T1000 (cell line): ENCODE results near the gene PRAMEF15.
"Not testable (repeated sequence)": the region's sequence is repeated elsewhere in the genome, so short reads cannot be mapped to it uniquely, and the experiment has no call there.

Experiments used
- DNase-seq: peaks from one replicate; lab custom pipeline; 2025; ENCODE audit warnings: mixed read lengths; lab: John Stamatoyannopoulos, UW

Gene PRAMEF15

DNA sequence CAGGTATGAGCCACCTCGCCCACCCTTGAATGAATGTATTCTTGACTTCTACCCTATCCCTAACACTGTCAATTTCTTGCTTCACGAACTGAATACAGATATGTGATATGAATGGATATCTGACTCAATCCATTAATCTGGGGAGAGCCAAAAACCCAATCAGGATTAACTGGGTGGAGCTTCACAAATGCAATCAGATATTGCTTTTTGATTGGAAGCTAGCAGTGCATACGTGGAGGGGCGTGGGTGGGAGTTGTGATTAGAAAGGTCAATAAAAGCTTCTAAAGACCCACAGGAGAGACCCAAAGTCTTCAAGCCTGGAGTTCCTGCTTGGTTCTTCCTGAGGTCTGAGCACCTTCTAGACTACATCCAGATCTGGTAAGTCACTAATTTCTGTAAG, at the start of gene PRAMEF15:
TSS of gene PRAMEF15 (plus strand) at position 301 of the 400 bp plus-strand sequence. CDS start 2,827 bp downstream, outside the sequence.
- not testable (repeated sequence) for DNase-seq

DNA sequence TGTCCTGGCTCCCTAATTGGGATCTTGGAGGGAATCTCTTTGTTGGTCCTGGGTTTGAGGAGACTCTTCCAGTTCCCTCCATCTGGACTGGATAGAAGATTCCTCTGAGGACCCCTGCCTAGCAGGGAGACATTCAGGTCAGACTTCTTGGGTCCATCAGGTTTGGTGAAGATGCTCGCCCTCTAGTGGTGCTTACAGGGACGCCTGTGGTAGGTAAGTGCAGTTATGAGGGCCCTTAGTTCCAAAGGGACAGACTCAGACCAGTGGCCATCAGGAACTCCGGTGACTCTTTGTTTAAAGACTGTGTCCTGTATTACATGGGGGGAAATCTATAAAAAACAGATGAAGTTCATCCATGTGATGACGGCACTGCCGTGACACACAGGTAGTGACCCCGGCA, 38.4 kb upstream of the PRAMEF15 start:
- not testable (repeated sequence) for DNase-seq

DNA sequence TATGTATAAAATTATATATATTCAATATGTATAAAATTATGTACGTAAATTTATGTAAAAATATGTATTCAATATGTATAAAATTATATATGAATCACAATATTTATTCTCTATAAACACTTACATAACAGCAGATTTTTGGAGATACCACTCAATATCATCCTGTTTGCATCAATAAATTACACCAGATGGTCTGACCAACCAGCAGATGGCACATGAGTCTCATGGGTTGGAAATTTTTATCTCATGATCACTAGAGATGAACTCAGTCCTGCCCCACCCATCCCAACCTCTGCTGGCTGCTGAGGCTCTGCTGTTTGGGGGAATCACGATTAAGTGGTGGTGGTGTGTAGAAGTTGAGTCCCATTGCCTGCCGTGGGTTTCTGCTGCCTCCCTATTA, 35.8 kb upstream of the PRAMEF15 start:
- DNase-seq = not testable (repeated sequence)

DNA sequence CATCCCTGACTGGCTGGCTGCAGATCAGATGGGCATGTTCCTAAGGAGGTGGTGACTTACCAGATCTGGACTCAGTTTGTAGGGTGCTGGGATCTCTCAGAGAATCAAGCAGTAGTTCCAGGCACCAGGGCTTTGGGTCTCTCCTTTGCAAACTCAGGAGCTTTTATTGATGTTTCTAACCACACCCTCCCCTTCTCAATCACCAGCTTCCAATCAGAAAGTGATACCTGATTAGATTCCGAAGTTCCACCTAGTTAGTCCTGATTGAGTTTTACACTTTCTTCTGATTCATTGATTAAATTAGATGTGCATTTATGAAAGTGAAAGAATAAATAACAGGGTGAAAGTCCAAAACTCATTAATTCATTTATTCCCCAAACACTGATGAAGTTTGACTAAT, 30.3 kb upstream of the PRAMEF15 start, which contains the start of gene PRAMEF8:
TSS of gene PRAMEF8 (minus strand) at position 101 of the 400 bp plus-strand sequence. CDS start 1,046 bp downstream, outside the sequence.
- DNase-seq = not testable (repeated sequence)

DNA sequence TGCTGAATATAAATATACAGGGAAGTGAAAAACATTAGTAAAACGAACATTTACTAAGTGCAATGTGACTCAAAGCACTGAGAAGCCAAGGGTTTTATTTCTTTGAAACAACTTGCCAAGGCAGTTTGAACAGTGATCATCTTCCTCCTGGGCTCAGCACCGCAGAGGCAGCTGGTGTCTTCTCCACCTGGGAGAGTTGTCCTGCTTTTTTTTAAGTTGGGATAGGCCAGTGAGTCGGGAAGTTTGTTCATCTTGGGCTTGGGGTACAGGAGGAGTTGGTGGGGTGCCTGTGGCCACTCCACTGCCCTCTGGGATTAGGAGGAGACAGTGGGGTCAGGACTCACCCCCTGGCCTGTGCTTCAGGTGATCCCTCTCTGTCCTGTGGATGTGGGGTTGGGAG, 26.4 kb upstream of the PRAMEF15 start:
- DNase-seq = not testable (repeated sequence)

DNA sequence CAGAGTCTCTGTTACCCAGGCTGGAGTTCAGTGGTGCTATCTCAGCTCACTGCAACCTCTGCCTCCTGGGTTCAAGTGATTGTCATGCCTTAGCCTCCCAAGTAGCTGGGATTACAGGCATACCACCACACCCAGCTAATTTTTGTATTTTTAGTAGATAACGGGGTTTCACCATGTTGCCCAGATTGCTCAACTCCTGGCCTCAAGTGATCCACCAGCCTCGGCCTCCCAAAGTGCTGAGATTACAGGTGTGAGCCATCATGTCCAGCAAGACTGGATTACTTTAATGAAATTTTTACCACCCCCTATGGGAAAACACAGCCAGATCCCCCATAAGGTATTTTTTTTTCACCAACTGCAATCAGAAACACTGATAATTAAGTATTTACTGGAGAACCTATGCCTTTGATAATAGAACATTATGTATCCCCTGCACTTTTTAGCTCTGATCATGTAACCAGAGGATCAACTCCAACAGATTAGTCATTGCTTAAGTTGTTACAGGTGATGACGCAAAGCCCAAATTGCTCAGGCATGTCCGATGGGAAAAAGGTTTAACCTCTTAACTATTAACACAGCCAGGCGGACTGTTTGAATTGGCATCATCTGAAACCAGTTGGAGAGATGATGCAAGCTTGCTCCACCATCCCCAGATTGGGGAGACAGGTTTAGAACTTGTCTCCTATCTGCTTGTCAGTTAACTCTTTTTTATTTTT, 18.0 kb upstream of the PRAMEF15 start:
- not testable (repeated sequence) for DNase-seq

DNA sequence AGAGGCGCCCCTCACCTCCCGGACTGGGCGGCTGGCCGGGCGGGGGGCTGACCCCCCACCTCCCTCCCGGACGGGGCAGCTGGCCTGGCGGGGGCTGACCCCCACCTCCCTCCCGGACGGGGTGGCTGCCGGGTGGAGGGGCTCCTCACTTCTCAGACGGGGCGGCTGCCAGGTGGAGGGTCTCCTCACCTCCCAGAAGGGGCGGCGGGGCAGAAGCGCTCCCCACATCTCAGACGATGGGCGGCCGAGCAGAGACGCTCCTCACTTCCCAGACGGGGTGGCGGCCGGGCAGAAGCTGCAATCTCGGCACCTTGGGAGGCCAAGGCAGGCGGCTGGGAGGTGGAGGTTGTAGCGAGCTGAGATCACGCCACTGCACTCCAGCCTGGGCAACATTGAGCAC, 16.7 kb upstream of the PRAMEF15 start:
- DNase-seq = not testable (repeated sequence)

DNA sequence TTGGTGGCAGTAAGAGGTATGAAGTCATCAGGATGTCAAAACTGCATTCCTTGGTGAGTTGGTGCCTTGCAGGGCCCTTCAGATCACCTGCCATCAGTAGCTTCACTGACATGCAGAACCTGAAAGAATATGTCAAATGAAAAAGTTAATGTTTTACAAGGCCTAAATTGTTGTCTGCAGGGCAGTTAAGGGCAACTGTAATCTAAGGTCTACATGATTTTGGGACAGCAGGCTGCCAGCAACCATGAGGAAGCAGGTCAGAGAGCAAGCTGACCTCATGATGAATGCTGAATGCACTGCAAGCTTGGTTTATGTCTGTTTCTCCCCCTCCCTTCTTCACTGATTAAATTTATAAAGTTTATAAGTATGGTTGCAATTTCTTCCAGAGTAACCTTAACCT, 13.2 kb upstream of the PRAMEF15 start:
- DNase-seq = not testable (repeated sequence)

DNA sequence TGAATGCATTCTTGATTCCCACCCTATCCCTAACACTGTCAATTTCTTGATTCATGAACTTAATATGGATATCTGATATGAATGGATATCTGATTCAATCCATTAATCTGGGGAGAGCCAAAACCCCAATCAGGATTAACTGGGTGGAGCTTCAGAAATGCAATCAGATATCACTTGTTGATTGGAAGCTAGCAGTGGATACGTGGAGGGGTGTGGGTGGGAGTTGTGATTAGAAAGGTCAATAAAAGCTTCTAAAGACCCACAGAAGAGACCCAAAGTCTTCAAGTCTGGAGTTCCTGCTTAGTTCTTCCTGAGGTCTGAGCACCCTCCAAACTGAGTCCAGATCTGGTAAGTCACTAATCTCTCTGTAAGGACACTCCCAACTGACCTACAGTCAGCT, 12.1 kb upstream of the PRAMEF15 start, which contains the start of gene PRAMEF33:
TSS of gene PRAMEF33 (plus strand) at position 301 of the 400 bp plus-strand sequence. CDS start 2,416 bp downstream, outside the sequence.
- DNase-seq = not testable (repeated sequence)

DNA sequence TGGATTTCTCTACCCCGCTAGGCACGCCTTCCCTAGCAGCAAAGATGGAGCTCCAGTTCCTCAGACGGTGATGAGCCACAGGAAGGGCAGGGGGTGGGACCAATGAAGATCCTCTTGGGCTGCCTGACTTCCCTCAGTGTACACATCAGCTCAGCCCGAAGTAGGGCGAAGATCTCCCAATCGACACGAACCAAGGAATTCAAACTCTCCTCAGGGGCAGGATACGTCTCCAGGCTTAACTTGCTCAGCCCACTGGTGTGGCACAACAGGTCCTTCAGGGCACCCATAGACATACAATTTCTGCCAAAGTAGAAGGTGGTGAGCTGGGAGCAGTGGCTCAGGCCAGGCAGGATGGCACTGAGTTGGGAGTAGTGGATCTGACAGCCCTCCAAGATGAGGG, 27.1 kb downstream of the PRAMEF15 start:
- DNase-seq = not testable (repeated sequence)

DNA sequence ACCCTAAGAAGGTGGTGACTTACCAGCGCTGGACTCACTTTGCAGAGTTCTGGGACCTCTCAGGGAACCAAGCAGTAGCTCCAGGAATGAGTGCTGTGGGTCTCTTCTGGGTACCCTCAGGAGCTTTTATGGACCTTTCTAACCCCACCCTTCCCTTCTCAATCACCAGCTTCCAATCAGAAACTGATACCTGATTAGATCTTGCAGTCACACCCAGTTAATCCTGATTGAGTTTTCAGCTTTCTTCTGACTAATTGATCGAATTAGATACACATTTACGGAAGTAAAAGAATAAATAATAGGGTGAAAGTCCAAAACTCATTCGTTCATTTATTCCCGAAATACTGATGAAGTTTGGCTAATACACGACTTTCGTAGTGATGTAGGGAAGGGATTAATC, 31.7 kb downstream of the PRAMEF15 start, which contains the start of gene PRAMEF14:
TSS of gene PRAMEF14 (minus strand) at position 101 of the 400 bp plus-strand sequence. CDS start 1,820 bp downstream, outside the sequence.
- DNase-seq = not testable (repeated sequence)

DNA sequence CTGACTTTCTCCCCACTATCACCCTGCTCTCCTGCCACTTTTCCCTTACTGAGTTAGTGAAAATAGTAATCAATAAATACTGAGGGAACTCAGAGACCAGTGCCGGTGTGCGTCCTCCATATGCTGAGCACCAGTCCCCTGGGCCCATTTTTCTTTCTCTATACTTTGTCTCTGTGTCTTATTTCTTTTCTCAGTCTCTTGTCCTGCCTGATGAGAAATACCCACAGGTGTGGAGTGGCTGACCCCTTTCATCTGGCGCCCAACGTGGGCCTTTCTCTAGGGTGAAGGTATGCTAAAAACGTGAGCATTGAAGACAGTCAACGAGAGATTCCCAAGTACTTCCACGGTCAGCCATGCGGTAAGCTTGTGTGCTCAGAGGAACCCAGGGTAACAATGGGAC, 38.1 kb downstream of the PRAMEF15 start:
- DNase-seq = not testable (repeated sequence)

DNA sequence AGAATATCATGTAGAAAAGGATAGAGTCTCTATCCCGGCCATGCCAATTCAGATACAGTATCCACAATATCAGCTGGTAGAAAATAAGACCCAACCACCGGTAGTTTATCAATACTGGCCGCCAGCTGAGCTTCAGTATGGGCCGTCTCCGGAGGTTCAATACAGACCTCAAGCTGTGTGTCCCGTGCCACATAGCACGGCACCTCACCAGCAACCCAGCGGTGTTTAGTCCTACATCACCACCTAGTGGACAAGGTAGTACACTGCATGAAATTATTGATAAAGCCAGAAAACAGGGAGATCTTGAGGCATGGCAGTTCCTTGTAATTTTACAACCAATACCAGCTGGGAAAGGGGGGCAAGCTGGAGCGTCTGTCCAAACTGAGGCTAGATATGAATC, 39.1 kb downstream of the PRAMEF15 start:
- DNase-seq = not testable (repeated sequence)

DNA sequence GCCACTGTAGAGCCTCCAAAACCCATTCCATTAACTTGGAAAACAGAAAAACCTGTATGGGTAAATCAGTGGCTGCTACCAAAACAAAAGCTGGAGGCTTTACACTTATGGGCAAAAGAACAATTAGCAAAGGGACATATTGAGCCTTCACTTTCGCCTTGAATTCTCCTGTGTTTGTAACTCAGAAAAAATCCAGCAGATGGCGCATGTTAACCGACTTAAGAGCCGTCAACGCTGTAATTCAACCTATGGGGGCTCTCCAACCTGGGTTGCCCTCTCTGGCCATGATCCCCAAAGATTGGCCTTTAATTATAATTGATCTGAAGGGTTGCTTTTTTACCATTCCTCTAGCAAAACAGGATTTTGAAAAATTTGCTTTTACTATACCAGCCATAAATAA, 41.4 kb downstream of the PRAMEF15 start:
- DNase-seq = not testable (repeated sequence)

DNA sequence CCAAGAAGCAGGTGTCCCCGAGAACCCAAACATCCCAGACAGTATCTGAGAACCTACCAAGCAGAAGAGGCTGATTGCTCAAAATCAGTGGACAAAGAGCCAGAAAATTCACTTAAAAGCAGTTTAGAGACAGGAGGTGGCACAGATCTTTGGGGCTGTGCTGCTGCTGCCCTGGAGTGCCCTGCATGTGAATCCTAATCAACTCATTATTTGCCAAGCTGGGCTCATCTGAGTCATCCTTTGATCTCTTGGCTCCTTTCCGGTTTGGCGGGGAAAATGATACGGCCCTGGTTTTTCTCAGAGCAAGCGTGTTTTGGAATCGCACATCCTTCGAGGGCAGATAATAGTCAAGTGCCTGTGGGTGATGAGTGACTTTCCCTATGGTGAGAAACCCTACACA, 47.0 kb downstream of the PRAMEF15 start:
- DNase-seq = not testable (repeated sequence)

DNA sequence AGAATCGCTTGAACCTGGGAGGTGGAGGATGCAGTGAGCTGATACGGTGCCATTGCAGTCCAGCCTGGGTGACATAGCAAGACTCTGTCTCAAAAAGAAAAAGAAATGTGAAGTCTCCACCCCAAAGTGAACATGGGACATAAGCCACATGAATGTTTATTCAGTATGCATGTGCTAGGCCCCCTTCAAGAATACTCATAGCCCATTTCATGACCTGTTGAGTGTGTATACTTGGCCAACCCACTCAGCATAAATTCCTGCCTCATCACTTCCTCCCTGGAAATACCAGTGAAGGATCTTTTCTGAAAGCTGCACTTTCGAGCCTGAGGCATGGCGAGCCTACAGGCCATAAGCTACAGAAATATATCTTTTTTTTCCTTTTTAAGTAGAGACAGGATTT, 49.5 kb downstream of the PRAMEF15 start:
- not testable (repeated sequence) for DNase-seq

DNA sequence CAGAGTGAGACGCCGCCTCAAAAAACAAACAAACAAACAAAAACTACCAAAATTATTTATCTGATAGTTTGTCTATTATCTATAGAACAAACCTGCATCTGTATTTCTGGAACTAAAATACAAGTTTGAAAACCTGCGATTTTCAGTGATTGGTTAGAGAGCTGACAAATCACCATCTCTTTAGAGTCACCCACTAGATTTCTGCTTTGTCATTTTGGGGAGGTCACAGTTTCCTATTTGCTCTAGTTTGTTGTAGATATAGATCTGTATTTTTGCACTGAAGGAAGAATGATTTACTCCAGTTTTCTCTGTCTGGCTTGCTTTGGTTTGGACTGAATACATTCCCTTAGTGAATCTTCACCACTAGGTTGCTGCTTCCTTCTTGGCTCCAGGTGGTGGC, 51.2 kb downstream of the PRAMEF15 start:
- not testable (repeated sequence) for DNase-seq

DNA sequence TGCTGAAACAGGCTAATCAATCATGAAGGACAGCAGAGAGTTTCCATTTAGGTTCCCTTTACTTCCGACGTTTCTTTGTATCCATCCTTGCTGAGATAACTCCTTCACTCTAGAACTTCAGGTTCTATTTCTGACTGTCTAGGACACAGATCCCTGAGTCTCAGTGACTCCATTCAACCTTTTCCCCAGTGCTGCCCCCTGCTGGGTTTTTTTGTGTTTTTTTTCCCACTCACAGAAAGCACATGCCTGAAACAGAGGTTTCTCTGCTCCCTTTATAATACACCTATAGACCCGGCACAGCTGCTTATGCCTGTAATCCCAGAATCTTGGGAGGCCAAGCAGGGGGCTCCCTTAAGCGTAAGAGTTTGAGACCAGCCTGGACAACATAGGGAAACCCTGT, 53.2 kb downstream of the PRAMEF15 start:
- not testable (repeated sequence) for DNase-seq
